ENCODE data around the gene PDE7B. TPM values are rescaled to one million over a fixed set of nuclear protein-coding genes. Genes with fewer than 3 reads are reported as not detected.

Gene PDE7B
- polyA plus RNA-seq, 1 donor (not counting 4 experiments of a cell fraction or from before 2014, with no cell fraction given): 0.01 TPM

- Histone ChIP-seq H3K9me3 (ENCODE audit: control insufficient read depth, low read depth, low read length) (no peaks in the 10 kb centered on the region), H4K20me1 (ENCODE audit: control insufficient read depth, extremely low read depth, insufficient read depth, low read length) (no peaks in the 10 kb centered on the region), H3K27ac (ENCODE audit: control insufficient read depth, insufficient read depth, low read length) (no peak overlapping the region), H3K27me3 (ENCODE audit: control insufficient read depth, extremely low read depth, insufficient read depth, low read length) (no peaks in the 10 kb centered on the region), H3K79me2 (ENCODE audit: control insufficient read depth, insufficient read depth, low read length) (no peaks in the 10 kb centered on the region), H3K36me3 (ENCODE audit: control insufficient read depth in 2 of 2, extremely low read depth in 1 of 2, insufficient read depth in 2 of 2, low read length in 2 of 2) (no peaks in the 10 kb centered on the region), H3K4me3 (ENCODE audit: control insufficient read depth in 2 of 3, extremely low read depth in 1 of 3, insufficient read depth in 2 of 3, low read depth in 1 of 3, low read length in 3 of 3) (no peak overlapping the region), H3K4me2 (ENCODE audit: control insufficient read depth, extremely low read depth, insufficient read depth, low read depth, low read length) (no peak overlapping the region), H3K9ac (ENCODE audit: control insufficient read depth, extremely low read depth, insufficient read depth, low read length) (no peak overlapping the region), H2AFZ (ENCODE audit: control insufficient read depth, low read length) (no peak overlapping the region), H3K9me1 (ENCODE audit: control insufficient read depth, extremely low read depth, insufficient read depth, low read length) (no peaks in the 10 kb centered on the region), H3K4me1 (ENCODE audit: control insufficient read depth, extremely low read depth, insufficient read depth, low read length) (peaks cover 18% of the 10 kb centered on the region)
- DNase-seq (ENCODE audit: low read depth, low spot score) (no peak), FAIRE-seq (peak; percentile 17)
- dilution Hi-C loops (cut with MboI; ENCODE audit: extremely low pct_ligation_motif_present, low sequenced_read_pairs): no loop called here
- TF ChIP-seq EZH2 (IDR thresholded peaks at IDR 0.05; ENCODE audit: low read length) (no peak), CTCF (optimal IDR thresholded peaks at IDR 0.05 in 1 of 3, IDR thresholded peaks at IDR 0.05 in 1 of 3, conservative IDR thresholded peaks at IDR 0.05 in 1 of 3; ENCODE audit: extremely low read depth in 1 of 3, insufficient read depth in 2 of 3, low read length in 3 of 3) (no peak)
Observed at GRCh38 chr6:136070815-136071214, 219.3 kb downstream of the PDE7B start.

DNA sequence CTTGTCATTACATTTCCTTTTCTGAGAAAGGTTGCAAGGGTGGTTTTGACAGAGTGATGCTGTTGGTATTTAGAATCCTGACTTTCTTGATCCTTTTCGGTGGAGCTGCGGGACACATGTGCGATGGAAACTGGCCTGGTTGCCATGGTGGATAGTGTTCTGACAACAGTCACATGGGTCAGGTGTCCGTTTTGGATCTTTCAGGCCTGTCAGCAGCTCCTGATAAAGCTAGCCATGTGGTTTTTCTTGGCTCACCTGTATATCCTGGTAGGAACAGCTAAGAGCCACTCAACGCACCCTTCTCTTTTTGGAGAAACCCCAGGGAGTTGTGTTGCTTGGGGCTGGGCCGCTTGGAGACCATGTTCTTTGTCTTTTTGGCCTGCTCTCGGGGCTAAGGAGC is 221.2 kb downstream of the PDE7B start:
- no peaks in the 10 kb centered on the region for H3K9me3 ChIP-seq (ENCODE audit: control insufficient read depth, low read depth, low read length)
- no peak overlapping the region for H3K27ac ChIP-seq (ENCODE audit: control insufficient read depth, insufficient read depth, low read length)
- no peak overlapping the region for H3K4me3 ChIP-seq (ENCODE audit: control insufficient read depth in 2 of 3, extremely low read depth in 1 of 3, insufficient read depth in 2 of 3, low read depth in 1 of 3, low read length in 3 of 3)
- dilution Hi-C loops (cut with MboI; ENCODE audit: extremely low pct_ligation_motif_present, low sequenced_read_pairs): no loop called here
- no peak for TF ChIP-seq EZH2 (IDR thresholded peaks at IDR 0.05; ENCODE audit: low read length)
- no peak for TF ChIP-seq CTCF (optimal IDR thresholded peaks at IDR 0.05 in 1 of 3, IDR thresholded peaks at IDR 0.05 in 1 of 3, conservative IDR thresholded peaks at IDR 0.05 in 1 of 3; ENCODE audit: extremely low read depth in 1 of 3, insufficient read depth in 2 of 3, low read length in 3 of 3)
- no peaks in the 10 kb centered on the region for H3K9me1 ChIP-seq (ENCODE audit: control insufficient read depth, extremely low read depth, insufficient read depth, low read length)
- no peak for DNase-seq (ENCODE audit: low read depth, low spot score)
- H3K27me3 ChIP-seq (ENCODE audit: control insufficient read depth, extremely low read depth, insufficient read depth, low read length): no peaks in the 10 kb centered on the region
- no peak for FAIRE-seq
- no peaks in the 10 kb centered on the region for H4K20me1 ChIP-seq (ENCODE audit: control insufficient read depth, extremely low read depth, insufficient read depth, low read length)
- H3K79me2 ChIP-seq (ENCODE audit: control insufficient read depth, insufficient read depth, low read length): no peaks in the 10 kb centered on the region
- no peaks in the 10 kb centered on the region for H3K36me3 ChIP-seq (ENCODE audit: control insufficient read depth in 2 of 2, extremely low read depth in 1 of 2, insufficient read depth in 2 of 2, low read length in 2 of 2)
- H3K4me2 ChIP-seq (ENCODE audit: control insufficient read depth, extremely low read depth, insufficient read depth, low read depth, low read length): no peak overlapping the region
- peaks cover 14% of the 10 kb centered on the region for H3K4me1 ChIP-seq (ENCODE audit: control insufficient read depth, extremely low read depth, insufficient read depth, low read length)
- no peak overlapping the region for H2AFZ ChIP-seq (ENCODE audit: control insufficient read depth, low read length)
- H3K9ac ChIP-seq (ENCODE audit: control insufficient read depth, extremely low read depth, insufficient read depth, low read length): no peak overlapping the region
